HL-60 (cell line): ENCODE data around the gene ZFP3.
"Not testable (repeated sequence)": the region's sequence is repeated elsewhere in the genome, so short reads cannot be mapped to it uniquely, and the experiment has no call there.

Experiments used
- GABPA ChIP-seq: IDR thresholded peaks from 2 replicates; pipeline ENCODE4 v1.6.1; 2012; ENCODE audit warnings: low read depth
- POLR2AphosphoS5 ChIP-seq: IDR thresholded peaks from 2 replicates; pipeline ENCODE4 v1.6.1; 2012; ENCODE audit warnings: low read depth
- SPI1 ChIP-seq: IDR thresholded peaks from 2 replicates; pipeline ENCODE4 v1.6.1; 2012; ENCODE audit warnings: low read depth, mild to moderate bottlenecking, borderline replicate concordance
- TF ChIP-seq, protein P1 (sequence below): IDR thresholded peaks from one replicate; pipeline ENCODE4 v1.5.1; 2011; ENCODE audit warnings: low read length, control low read depth, inconsistent platforms; ENCODE audit not compliant: insufficient read depth
- TF ChIP-seq, protein P2 (sequence below): IDR thresholded peaks from 2 replicates; pipeline ENCODE4 v1.6.1; 2012; ENCODE audit warnings: low read depth; ENCODE audit not compliant: insufficient replicate concordance

DNA sequence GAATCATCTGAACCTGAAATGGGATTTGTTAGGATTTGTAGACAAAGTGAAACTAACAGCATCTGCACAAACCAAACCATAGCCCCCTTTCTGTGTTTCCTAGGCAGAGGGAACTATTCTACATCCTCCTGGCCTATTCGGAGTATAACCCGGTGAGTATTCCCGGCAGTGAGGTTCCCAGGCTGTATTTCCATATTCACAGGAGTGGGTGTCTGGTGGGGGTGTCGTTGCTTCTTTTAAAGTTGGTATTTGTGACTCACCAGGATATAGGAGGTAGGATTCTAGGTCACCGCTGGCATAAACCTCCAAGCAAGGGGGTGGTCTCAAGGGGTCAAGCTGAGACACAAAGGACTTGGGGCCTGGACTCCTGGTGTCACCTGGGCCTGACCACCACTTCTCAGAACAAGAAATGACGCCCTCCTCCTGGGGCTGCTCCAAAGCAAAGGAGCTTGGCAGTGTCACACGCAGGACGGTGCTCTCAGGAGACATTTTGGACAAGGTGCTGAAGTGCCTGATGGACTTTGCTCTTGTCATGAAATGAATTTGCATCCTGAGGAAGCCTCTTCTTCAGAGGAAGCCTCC is 57.0 kb downstream of the ZFP3 start:
- TF ChIP-seq, protein P1, sequence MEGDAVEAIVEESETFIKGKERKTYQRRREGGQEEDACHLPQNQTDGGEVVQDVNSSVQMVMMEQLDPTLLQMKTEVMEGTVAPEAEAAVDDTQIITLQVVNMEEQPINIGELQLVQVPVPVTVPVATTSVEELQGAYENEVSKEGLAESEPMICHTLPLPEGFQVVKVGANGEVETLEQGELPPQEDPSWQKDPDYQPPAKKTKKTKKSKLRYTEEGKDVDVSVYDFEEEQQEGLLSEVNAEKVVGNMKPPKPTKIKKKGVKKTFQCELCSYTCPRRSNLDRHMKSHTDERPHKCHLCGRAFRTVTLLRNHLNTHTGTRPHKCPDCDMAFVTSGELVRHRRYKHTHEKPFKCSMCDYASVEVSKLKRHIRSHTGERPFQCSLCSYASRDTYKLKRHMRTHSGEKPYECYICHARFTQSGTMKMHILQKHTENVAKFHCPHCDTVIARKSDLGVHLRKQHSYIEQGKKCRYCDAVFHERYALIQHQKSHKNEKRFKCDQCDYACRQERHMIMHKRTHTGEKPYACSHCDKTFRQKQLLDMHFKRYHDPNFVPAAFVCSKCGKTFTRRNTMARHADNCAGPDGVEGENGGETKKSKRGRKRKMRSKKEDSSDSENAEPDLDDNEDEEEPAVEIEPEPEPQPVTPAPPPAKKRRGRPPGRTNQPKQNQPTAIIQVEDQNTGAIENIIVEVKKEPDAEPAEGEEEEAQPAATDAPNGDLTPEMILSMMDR: not testable (repeated sequence)
- TF ChIP-seq POLR2AphosphoS5, GABPA, SPI1: not testable (repeated sequence)
- TF ChIP-seq, protein P2, sequence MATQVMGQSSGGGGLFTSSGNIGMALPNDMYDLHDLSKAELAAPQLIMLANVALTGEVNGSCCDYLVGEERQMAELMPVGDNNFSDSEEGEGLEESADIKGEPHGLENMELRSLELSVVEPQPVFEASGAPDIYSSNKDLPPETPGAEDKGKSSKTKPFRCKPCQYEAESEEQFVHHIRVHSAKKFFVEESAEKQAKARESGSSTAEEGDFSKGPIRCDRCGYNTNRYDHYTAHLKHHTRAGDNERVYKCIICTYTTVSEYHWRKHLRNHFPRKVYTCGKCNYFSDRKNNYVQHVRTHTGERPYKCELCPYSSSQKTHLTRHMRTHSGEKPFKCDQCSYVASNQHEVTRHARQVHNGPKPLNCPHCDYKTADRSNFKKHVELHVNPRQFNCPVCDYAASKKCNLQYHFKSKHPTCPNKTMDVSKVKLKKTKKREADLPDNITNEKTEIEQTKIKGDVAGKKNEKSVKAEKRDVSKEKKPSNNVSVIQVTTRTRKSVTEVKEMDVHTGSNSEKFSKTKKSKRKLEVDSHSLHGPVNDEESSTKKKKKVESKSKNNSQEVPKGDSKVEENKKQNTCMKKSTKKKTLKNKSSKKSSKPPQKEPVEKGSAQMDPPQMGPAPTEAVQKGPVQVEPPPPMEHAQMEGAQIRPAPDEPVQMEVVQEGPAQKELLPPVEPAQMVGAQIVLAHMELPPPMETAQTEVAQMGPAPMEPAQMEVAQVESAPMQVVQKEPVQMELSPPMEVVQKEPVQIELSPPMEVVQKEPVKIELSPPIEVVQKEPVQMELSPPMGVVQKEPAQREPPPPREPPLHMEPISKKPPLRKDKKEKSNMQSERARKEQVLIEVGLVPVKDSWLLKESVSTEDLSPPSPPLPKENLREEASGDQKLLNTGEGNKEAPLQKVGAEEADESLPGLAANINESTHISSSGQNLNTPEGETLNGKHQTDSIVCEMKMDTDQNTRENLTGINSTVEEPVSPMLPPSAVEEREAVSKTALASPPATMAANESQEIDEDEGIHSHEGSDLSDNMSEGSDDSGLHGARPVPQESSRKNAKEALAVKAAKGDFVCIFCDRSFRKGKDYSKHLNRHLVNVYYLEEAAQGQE: not testable (repeated sequence)
